GM18520 (cell line): ENCODE data around the gene ADAMTS6.
"Not testable (repeated sequence)": the region's sequence is repeated elsewhere in the genome, so short reads cannot be mapped to it uniquely, and the experiment has no call there.

Experiments
- ATAC-seq: cut with Tn5 transposase; IDR thresholded peaks from one replicate; pipeline ENCODE4 v1.9.1; 2021; ENCODE audit not compliant: unreplicated experiment

Gene ADAMTS6, protein sequence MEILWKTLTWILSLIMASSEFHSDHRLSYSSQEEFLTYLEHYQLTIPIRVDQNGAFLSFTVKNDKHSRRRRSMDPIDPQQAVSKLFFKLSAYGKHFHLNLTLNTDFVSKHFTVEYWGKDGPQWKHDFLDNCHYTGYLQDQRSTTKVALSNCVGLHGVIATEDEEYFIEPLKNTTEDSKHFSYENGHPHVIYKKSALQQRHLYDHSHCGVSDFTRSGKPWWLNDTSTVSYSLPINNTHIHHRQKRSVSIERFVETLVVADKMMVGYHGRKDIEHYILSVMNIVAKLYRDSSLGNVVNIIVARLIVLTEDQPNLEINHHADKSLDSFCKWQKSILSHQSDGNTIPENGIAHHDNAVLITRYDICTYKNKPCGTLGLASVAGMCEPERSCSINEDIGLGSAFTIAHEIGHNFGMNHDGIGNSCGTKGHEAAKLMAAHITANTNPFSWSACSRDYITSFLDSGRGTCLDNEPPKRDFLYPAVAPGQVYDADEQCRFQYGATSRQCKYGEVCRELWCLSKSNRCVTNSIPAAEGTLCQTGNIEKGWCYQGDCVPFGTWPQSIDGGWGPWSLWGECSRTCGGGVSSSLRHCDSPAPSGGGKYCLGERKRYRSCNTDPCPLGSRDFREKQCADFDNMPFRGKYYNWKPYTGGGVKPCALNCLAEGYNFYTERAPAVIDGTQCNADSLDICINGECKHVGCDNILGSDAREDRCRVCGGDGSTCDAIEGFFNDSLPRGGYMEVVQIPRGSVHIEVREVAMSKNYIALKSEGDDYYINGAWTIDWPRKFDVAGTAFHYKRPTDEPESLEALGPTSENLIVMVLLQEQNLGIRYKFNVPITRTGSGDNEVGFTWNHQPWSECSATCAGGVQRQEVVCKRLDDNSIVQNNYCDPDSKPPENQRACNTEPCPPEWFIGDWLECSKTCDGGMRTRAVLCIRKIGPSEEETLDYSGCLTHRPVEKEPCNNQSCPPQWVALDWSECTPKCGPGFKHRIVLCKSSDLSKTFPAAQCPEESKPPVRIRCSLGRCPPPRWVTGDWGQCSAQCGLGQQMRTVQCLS (N-terminal part only)

DNA sequence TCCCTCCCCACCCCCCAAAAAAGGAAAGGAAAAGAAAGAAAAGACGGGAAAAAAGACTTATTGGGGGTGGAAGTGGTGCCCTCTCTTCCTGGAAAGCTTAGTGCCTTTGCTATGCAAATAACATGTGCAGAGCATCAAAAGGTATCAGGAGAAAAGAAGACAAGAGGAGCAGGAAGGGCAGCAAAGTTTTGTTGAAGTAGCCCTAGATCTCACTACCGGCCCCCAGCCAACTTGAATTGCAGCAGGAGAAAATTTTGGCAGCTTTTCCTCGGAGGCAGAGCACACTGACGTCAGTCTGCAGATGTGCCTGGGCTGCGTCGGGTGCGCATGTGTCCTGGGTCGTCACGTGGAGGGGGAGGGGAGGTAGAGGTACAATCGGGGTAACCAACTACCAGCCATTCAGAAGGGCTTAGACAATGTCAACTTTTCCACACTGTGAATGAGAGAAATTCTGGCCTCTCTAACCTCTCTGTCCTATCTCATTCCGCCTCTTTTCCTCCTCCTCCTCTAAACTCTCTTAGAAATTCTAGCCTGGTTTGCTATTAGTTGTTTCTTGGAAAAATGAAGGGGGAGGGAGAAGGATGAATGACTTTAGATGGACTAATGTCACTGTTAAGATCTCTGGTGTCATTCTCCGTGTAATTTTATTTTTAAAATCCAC, at the start of gene ADAMTS6:
ADAMTS6 (minus strand) TSS at position 286 of the 661 bp plus-strand sequence. CDS start 8,247 bp downstream, outside the sequence.
- peak; percentile 64 for ATAC-seq

DNA sequence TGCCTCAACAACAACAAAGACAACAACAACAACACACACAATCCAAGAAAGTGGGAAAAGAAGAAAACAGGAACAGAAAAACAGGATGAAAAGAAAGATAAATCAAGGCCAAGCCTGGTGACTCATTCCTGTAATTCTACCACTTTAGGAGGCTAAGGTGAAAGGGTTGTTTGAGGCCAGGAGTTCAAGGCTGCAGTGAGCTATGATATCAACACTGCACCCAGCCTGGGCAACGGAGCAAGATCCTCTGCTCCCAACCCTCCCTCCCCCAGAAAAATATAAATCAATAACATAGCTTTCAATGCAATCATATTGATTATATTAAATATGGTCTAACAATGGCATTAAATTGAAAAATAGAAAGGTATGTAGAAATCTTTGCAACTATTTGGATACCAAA, 49.2 kb upstream of the ADAMTS6 start:
- ATAC-seq, result no peak

DNA sequence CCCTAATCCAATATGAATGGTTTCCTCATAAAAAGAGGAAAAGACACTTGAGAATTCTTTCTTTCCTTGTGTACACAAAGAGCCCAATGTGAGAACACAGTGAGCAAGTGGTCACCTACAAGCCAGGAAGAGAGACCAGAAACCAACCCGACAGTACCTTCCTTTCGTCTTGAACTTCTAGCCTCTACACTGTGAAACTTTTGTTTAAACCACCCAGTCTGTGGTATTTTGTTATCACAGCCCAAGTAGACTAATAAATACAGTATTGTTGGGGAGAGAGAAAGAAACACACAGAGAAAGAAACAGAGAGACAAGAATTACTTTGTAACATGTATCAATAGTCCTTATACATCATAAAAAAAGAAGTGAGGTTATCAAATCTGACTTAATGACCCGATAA, 44.0 kb upstream of the ADAMTS6 start:
- no peak for ATAC-seq

DNA sequence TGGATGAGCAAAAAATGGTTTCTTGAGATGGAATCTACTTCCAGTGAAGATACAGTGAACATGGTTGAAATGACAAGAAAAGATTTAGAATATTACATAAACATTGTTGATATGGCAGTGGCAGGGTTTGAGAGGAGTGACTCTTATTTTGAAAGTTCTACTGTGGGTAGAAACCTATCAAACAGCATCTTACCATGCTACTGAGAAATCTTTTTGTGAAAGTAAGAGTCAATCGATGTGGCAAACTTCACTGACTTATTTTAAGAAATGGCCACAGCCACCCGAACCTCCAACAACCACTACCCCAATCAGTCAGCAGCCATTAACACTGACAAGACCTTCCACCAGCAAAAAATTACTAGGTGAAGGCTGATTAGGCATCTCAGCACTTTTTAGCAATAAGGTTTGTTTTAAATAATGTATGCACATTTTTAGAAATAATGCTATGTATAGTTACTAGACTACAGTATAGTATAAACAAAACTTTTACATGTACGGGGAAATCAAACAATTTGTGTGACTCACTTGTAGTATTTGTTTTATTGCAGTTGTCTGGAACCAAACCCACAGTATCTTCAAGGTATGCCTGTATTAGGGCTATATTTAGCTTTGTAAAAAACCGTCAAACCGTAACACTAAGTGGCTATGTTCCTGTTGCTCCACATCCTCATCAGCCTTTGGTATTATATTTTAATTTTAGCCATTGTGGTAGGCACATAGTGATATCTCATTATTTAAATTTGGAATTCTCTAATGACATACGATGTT, 30.6 kb upstream of the ADAMTS6 start:
- no peak for ATAC-seq

DNA sequence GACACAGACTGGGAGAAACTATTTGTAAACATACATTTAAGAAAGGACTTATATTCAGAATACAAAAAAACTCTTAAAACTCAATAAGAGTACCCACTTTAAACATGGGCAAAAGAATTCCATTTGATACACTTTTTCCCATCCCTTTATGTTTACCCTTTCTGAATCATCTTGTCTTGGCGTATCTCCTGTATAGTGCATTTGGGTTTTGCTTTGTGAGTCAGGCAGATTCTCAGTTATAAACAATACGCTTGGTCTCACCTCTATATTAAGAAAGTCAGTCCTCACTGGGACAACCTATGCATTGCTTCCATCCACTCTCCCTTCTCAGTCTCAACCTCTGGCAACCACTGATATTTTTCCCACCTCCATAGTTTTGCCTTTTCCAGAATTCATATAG, 27.3 kb upstream of the ADAMTS6 start:
- no peak for ATAC-seq

DNA sequence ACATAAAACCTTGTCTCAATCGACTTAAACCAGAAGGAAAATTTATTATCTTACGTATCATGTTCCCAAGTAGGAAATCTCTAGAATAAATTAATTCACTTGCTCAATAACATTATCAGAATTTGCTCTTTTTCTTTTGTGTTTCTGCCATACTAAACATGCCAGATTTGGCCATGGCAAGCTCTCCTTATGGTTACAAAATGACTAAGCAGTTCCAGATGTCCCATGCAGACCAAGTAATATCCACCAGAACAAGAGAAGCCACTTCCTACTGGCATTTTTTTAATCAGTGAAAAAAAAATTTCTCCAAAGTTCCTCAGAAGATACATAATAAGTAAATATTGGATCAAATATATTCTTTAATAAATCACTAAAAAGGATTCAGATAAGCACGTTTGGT, 25.2 kb upstream of the ADAMTS6 start:
- ATAC-seq, result no peak

DNA sequence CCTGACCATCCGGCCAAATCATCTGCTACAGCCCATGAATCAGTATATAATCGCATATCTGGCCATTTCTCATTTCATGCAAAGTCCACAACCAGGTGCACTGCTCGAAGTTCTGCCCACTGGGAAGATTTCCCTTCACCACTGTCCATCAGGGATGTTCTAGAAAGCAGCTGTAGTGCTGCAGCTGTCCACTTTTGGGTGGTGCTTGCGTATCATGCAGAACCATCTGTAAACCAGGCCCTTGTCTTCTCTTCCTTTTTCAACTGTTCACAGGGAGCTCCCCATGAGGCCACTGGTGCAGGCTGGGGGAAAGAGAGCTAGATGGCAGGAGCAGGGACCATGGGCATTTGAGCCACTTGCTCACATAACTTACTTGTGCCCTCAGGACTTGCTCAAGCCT, 7.4 kb upstream of the ADAMTS6 start:
- ATAC-seq, result no peak

GRCh38 chr5:65488038-65488687, 6.4 kb upstream of the ADAMTS6 start:
- not testable (repeated sequence) for ATAC-seq

DNA sequence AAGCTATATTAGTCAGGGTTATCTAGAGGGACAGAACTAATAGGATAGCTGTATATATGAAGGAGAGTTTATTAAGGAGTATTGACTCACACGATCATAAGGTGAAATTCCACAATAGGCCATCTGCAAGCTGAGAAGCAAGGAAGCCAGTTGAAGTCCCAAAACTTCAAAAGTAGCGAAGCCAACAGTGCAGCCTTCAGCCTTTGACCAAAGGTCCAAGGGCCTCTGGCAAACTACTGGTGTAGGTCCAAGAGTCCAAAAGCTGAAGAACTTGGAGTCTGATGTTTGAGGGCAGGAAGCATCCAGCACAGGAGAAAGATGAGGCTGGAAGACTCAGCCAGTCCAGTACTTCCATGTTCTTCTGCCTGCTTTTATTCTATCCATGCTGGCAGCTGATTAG, 5.1 kb upstream of the ADAMTS6 start:
- ATAC-seq, result not testable (repeated sequence)

DNA sequence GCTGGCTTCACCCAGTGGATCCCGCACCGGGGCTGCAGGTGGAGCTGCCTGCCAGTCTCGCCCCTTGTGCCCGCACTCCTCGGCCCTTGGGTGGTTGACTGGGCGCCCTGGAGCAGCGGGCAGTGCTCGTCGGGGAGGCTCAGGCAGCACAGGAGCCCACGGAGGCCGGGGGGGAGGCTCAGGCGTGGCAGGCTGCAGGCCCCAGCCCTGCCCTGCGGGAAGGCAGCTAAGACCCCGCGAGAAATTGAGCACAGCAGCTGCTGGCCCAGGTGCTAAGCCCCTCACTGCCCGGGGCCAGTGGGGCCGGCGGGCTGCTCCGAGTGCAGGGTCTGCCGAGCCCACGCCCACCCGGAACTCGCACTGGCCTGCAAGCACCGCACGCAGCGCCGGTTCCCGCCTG, 3.7 kb upstream of the ADAMTS6 start:
- no peak for ATAC-seq

GRCh38 chr5:65483546-65484346, 2.0 kb upstream of the ADAMTS6 start:
- peak; percentile 50 for ATAC-seq

DNA sequence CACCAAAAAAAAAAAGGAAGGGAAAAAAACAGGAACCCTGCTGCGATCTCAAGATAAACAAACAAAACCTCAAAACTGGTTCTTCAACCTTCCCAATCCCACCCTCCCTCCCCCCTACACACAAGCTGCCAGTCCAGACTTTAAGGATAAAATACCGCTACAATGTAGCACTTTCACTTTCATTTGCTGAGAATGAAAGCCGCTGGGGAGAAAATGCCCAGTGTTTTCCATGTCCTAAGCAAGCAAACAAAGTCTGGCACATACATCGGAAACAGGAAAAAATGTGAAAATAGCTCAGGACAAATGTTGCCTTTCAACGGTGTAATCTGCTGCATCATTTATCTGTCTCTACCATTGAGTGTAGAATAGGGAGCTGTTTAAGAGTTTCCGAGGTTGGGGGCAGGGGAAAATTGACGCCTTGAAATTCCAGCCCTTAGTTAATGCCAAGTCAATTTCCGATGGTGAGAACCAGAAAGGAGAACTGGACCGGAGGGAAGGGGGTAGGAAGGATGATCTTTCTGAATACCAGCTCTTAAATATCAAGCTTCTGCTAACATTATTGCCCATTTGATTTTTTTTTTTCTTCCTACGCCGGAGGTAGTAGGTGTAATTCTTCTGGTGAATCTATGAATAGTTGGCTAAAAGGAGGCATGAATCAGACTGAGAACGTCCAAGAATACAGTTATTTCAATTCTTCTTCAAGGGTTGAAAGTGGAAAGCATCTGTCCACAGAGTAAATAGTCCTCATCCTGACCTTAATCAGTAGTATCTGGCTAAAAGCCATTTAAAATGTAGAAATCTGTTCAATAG, 1.2 kb upstream of the ADAMTS6 start:
- ATAC-seq, result no peak

- ATAC-seq, result peak; percentile 1
These were observed 596 bp upstream of the ADAMTS6 start for GRCh38 chr5:65482296-65482735.

DNA sequence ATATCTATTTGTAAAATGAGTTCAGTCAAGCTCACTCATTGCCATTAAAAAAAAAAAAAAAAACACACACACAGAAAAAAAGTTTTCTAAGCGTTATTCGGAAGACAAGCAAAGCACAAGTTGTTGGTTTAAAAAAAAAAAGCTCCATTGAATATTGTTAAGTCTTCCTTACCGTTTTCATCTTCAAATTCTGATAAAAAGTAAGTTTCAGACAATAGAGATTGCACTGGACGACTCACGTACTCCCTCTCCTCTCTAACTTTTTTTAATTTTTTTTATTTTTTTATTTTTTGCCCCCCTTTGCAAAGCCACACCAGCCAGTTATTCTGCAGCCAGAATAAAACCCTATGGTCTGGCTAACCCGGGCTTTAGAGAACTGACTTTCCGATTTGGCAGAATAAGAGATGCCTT, 544 bp downstream of the ADAMTS6 start:
- no peak for ATAC-seq

DNA sequence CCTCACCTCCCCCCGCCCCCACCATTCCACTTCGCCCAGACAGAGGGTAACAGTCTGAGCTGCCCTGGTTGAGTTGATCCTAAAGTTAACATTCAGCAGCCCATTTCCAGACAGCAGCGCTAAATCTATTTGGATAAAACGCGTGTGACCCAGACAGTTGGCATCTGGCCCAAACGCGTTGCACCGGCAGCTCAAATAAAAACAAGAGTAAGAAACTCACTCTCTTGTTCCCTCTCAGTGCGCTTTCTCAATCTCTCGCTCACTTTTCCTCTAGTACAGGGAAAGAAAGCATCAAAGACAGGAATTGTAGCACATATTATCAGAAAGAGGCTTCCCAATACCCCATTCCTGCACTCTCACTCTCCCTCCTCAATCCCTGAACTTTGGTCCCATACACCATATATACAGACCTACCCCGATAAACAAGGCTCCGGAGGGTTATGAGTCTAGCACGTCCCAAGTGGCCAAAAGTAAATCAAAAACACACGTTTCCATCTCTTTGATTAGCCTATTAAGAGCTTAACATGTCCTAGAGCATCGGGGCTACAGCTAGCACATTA, 1.3 kb downstream of the ADAMTS6 start:
- ATAC-seq, result no peak

DNA sequence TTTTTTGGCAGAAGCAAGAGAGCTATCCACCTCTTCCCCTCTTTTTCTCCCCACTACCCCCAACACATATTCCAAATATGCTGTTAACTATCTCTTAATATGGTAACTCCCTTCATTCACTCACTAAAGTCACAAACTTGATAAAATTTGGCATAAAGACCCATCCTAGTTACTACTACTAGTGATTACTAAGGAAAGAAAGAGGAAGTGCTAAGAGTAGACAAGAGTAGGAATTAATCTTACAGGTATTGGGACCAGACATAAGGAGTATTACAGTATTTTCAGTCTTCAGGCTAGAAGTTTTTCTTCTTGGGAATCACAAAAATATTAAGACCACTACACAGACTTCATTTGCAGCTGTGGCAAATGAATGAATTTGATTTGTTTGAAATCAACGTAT, 2.2 kb downstream of the ADAMTS6 start:
- ATAC-seq, result no peak

DNA sequence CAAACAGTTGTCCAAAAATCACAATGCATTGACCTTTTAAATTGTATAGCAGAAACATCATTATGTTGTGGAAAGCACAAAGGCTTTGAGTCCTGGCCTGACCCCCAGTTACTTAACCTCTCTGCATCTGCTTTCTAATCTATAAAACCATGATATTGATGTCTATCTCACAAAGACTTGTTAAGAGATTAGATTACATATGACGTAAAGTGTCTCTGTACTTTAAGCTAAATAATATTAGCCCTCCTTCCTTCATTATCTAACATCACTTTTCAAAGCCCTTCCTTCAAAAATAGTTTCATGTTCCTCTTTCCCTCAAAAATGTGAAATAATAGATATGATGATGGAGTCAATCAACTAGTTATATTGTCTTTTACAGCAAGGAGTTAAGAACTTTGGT, 3.4 kb downstream of the ADAMTS6 start:
- ATAC-seq, result no peak

DNA sequence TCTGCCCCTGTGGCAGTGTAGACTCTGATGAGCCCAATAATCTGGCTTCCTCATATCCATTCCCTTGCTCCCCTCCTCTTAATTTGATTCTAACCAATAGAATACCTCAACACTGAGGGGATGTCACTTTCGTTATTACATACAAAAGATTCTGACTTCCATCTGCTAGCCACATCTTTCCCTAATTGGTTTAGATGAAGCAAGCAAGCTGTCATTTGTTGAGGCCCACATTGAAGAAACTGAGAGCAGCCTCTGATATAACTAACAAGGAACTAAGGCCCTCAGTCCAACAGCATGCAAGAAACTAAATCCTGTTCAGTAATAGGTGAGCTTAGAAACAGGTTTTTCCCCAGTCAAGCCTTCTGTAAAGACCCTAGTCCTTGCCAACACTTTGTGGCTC, 5.8 kb downstream of the ADAMTS6 start:
- ATAC-seq, result no peak
